Upper lobe of left lung (tissue), 4 donors: ENCODE results near the gene GPR42.

ENCODE experiments used
- POLR2AphosphoS5 ChIP-seq, 2 donors: sonication (generic); formaldehyde crosslinking; IDR thresholded peaks; one replicate each; pipeline ENCODE4 v1.5.1; 2017; ENCODE audit warnings: antibody characterized with exemption in 2 of 2
- TF ChIP-seq, protein P1 (sequence below), 6 experiments: fragments of 450-650 bp in 4 of 6; fragments of 200-600 bp in 2 of 6; sonication (generic) in 2 of 6; IDR thresholded peaks; one replicate each; pipeline ENCODE4 v1.5.1; 2016 to 2019; ENCODE audit warnings: antibody characterized with exemption in 6 of 6

DNA sequence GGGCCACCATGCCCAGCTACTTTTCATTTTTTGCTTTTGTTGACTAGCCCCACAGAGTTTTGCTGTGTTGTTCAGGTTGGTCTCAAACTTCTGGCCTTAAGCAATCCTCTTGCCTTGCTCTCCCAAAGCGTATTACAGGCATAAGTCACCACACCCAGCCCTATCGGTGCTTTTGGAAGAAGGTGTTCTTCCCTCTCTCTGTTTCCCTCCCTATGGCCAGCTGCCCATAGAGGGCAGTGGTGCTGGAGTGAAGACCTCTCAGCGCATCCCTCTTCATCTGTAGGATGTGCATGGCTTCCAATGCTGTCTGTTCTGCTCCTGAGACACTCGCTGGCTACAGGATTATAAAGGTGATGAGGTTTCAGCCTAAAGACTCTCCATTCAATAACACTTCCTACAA is 43.2 kb upstream of the GPR42 start:
- TF ChIP-seq, protein P1, sequence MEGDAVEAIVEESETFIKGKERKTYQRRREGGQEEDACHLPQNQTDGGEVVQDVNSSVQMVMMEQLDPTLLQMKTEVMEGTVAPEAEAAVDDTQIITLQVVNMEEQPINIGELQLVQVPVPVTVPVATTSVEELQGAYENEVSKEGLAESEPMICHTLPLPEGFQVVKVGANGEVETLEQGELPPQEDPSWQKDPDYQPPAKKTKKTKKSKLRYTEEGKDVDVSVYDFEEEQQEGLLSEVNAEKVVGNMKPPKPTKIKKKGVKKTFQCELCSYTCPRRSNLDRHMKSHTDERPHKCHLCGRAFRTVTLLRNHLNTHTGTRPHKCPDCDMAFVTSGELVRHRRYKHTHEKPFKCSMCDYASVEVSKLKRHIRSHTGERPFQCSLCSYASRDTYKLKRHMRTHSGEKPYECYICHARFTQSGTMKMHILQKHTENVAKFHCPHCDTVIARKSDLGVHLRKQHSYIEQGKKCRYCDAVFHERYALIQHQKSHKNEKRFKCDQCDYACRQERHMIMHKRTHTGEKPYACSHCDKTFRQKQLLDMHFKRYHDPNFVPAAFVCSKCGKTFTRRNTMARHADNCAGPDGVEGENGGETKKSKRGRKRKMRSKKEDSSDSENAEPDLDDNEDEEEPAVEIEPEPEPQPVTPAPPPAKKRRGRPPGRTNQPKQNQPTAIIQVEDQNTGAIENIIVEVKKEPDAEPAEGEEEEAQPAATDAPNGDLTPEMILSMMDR (IDR thresholded peaks at IDR 0.05): no peak
- TF ChIP-seq POLR2AphosphoS5 (IDR thresholded peaks at IDR 0.05): no peak
